K562 (cell line): ENCODE measurements around the gene CFAP58. TPM values are rescaled to one million over a fixed set of nuclear protein-coding genes. Genes with fewer than 3 reads are reported as not detected.

Source experiments
- ATAC-seq: fragments of 200-7000 bp; cut with Tn5 transposase; 3 replicates; pipeline ENCODE4 v1.9.1; 2020; ENCODE audit warnings: moderate library complexity
- BruUV-seq: library from RNA; stranded (reverse); fragments of 400-500 nt; replicated peaks from 2 replicates; lab custom pipeline; 2021; lab: Mats Ljungman, UMichigan
- CTCF ChIA-PET: fragments of 300-600 bp; formaldehyde crosslinking; extraction: SDS; loops from one replicate; lab custom pipeline; 2021; ENCODE audit warnings: low intra/inter-chr PET ratio; lab: Yijun Ruan, JAX
- POLR2A ChIA-PET: fragments of 300-600, 350-650 bp; sonication (Branson Sonifier 250); formaldehyde crosslinking; extraction: SDS; loops from one replicate; lab custom pipeline; 2021; ENCODE audit warnings: antibody characterized with exemption, inconsistent platforms; lab: Yijun Ruan, JAX
- DNase-seq, 4 experiments: peaks; one replicate each; pipeline versions ENCODE4 v3.0.0 to v3.0.0-alpha.2; 2011 to 2018; ENCODE audit warnings: low spot score in 3 of 4, mixed read lengths in 3 of 4; ENCODE audit errors: extremely low read depth in 1 of 4
- FAIRE-seq: peaks from 2 replicates; lab custom pipeline; 2011; peaks lifted over from hg19 to GRCh38; lab: Jason Lieb, UNC
- H2AFZ ChIP-seq: 2 replicates; pipeline ENCODE4 v1.6.0; 2011; ENCODE audit warnings: low read depth, low read length, control low read depth, inconsistent platforms
- H3K27ac ChIP-seq: fragments of 200-600 bp; 3 replicates; pipeline ENCODE4 v1.8.0; 2011; ENCODE audit warnings: low read depth, mild to moderate bottlenecking, control low read depth, inconsistent platforms, low read length, moderate library complexity, mixed read lengths; ENCODE audit errors: extremely low read depth
- H3K27me3 ChIP-seq, 2 experiments: fragments of 300-600 bp in 1 of 2; 2 replicates in 1 of 2; 3 replicates in 1 of 2; pipeline versions ENCODE4 v1.6.0 to v1.8.0; 2011; ENCODE audit warnings: inconsistent platforms in 2 of 2, low read length in 2 of 2, mild to moderate bottlenecking in 1 of 2, mixed read lengths in 1 of 2, moderate library complexity in 1 of 2; ENCODE audit not compliant: control insufficient read depth in 2 of 2, insufficient read depth in 2 of 2
- H3K36me3 ChIP-seq: fragments of 300-600 bp; 3 replicates; pipeline ENCODE4 v1.8.0; 2011; ENCODE audit warnings: mild to moderate bottlenecking, low read length, inconsistent platforms; ENCODE audit not compliant: control insufficient read depth, insufficient read depth
- H3K4me1 ChIP-seq, 2 experiments: fragments of 200-600 bp in 1 of 2; replicated peaks in 1 of 2; 2 replicates in 1 of 2; 3 replicates in 1 of 2; pipeline versions ENCODE4 v1.5.1 to v1.8.0; 2011; ENCODE audit warnings: inconsistent platforms in 2 of 2, low read length in 2 of 2, mild to moderate bottlenecking in 1 of 2, mixed read lengths in 1 of 2, moderate library complexity in 1 of 2; ENCODE audit not compliant: control insufficient read depth in 2 of 2, insufficient read depth in 2 of 2
- H3K4me2 ChIP-seq: 2 replicates; pipeline ENCODE4 v1.6.1; 2011; ENCODE audit warnings: low read length, control low read depth, inconsistent platforms, mixed read lengths; ENCODE audit not compliant: insufficient read depth
- H3K4me3 ChIP-seq: fragments of 200-600 bp; sonication (generic), shearing (Covaris generic); 2 replicates; pipeline ENCODE4 v1.5.1; 2016; ENCODE audit warnings: control low read depth, inconsistent platforms
- H3K79me2 ChIP-seq: fragments of 200-600 bp; 3 replicates; pipeline ENCODE4 v1.8.0; 2011; ENCODE audit warnings: low read length, inconsistent platforms; ENCODE audit not compliant: control insufficient read depth, insufficient read depth
- H3K9ac ChIP-seq, 2 experiments: 2 replicates each; pipeline versions ENCODE4 v1.6.0 to v1.6.1; 2011; ENCODE audit warnings: low read depth in 2 of 2, low read length in 2 of 2, control low read depth in 1 of 2, inconsistent platforms in 1 of 2, mild to moderate bottlenecking in 1 of 2, mixed read lengths in 1 of 2; ENCODE audit not compliant: insufficient read depth in 1 of 2
- H3K9me1 ChIP-seq: one replicate; pipeline ENCODE4 v1.6.0; 2011; ENCODE audit warnings: inconsistent platforms, mild to moderate bottlenecking, low read length, moderate library complexity; ENCODE audit not compliant: control insufficient read depth, insufficient read depth
- H3K9me3 ChIP-seq: replicated peaks from 2 replicates; pipeline ENCODE4 v1.5.1; 2011; ENCODE audit warnings: low read depth, low read length, inconsistent platforms; ENCODE audit not compliant: control insufficient read depth, insufficient read depth
- H4K20me1 ChIP-seq: replicated peaks from 2 replicates; pipeline ENCODE4 v1.6.1; 2011; ENCODE audit warnings: low read length, inconsistent platforms, mixed read lengths; ENCODE audit not compliant: control insufficient read depth, insufficient read depth
- BCLAF1 ChIP-seq, 2 experiments: fragments of 450-650 bp in 1 of 2; IDR thresholded peaks; 2 replicates each; pipeline ENCODE4 v1.6.1; 2011 to 2017; ENCODE audit warnings: low read depth in 2 of 2, antibody characterized with exemption in 1 of 2, borderline replicate concordance in 1 of 2, low read length in 1 of 2, mild to moderate bottlenecking in 1 of 2, mixed read lengths in 1 of 2; ENCODE audit not compliant: control insufficient read depth in 1 of 2
- CHAMP1 ChIP-seq: fragments of 450-650 bp; IDR thresholded peaks from 2 replicates; pipeline ENCODE4 v1.6.1; 2016; ENCODE audit warnings: mild to moderate bottlenecking
- COPS2 ChIP-seq: fragments of 450-650 bp; conservative IDR thresholded peaks from 2 replicates; pipeline ENCODE4 v1.6.1; 2016; ENCODE audit warnings: mild to moderate bottlenecking, moderate library complexity
- HLTF ChIP-seq: fragments of 450-650 bp; IDR thresholded peaks from 2 replicates; pipeline ENCODE4 v1.6.1; 2016
- L3MBTL2 ChIP-seq: fragments of 450-650 bp; IDR thresholded peaks from 2 replicates; pipeline ENCODE4 v1.6.1; 2016; ENCODE audit warnings: mild to moderate bottlenecking, moderate library complexity
- MAFG ChIP-seq: fragments of 450-650 bp; conservative IDR thresholded peaks from 2 replicates; pipeline ENCODE4 v1.6.1; 2016; ENCODE audit warnings: missing genetic modification characterization, missing compliant biosample characterization
- NFIC ChIP-seq: fragments of 450-650 bp; IDR thresholded peaks from 2 replicates; pipeline ENCODE4 v1.6.1; 2017; ENCODE audit warnings: mild to moderate bottlenecking, inconsistent platforms
- NUFIP1 ChIP-seq: fragments of 450-650 bp; IDR thresholded peaks from 2 replicates; pipeline ENCODE4 v1.6.1; 2018; ENCODE audit not compliant: partially characterized antibody
- POLR2AphosphoS5 ChIP-seq: IDR thresholded peaks from 2 replicates; pipeline ENCODE4 v1.6.1; 2011; ENCODE audit warnings: mild to moderate bottlenecking, low read depth, low read length, moderate library complexity; ENCODE audit not compliant: control insufficient read depth, insufficient read depth
- RBM17 ChIP-seq: fragments of 200-400 bp; formaldehyde crosslinking; IDR thresholded peaks from 2 replicates; pipeline ENCODE4 v1.6.1; 2017; ENCODE audit warnings: low read depth, mild to moderate bottlenecking, low read length, borderline replicate concordance
- STAT5A ChIP-seq: IDR thresholded peaks from 2 replicates; pipeline ENCODE4 v1.6.1; 2012; ENCODE audit warnings: low read length, inconsistent platforms, borderline replicate concordance
- TAF1 ChIP-seq: IDR thresholded peaks from 2 replicates; pipeline ENCODE4 v1.6.1; 2011; ENCODE audit warnings: mild to moderate bottlenecking, low read length, moderate library complexity; ENCODE audit not compliant: insufficient read depth, control insufficient read depth, severe bottlenecking; ENCODE audit errors: extremely low read depth
- TAF15 ChIP-seq: fragments of 200-400 bp; formaldehyde crosslinking; IDR thresholded peaks from 2 replicates; pipeline ENCODE4 v1.6.1; 2017; ENCODE audit warnings: mild to moderate bottlenecking, low read depth, low read length, moderate library complexity
- ZEB2 ChIP-seq: fragments of 450-650 bp; IDR thresholded peaks from 2 replicates; pipeline ENCODE4 v1.6.1; 2016
- ZFP1 ChIP-seq: fragments of 450-650 bp; formaldehyde crosslinking; IDR thresholded peaks from 2 replicates; pipeline ENCODE4 v1.4.0; 2020; ENCODE audit warnings: mild to moderate bottlenecking, mixed read lengths
- ZNF217 ChIP-seq: sonication (generic); formaldehyde crosslinking; IDR thresholded peaks from 2 replicates; pipeline ENCODE4 v1.8.0; 2022; ENCODE audit warnings: mild to moderate bottlenecking, missing genetic modification reagents
- ZNF253 ChIP-seq: fragments of 250-450 bp; sonication (Bioruptor Pico); conservative IDR thresholded peaks from 2 replicates; pipeline ENCODE4 v1.6.1; 2021; ENCODE audit warnings: mild to moderate bottlenecking
- ZNF445 ChIP-seq: fragments of 250-450 bp; sonication (Bioruptor Pico); IDR thresholded peaks from 2 replicates; pipeline ENCODE4 v1.4.0; 2020; ENCODE audit warnings: low read depth, mild to moderate bottlenecking, moderate library complexity
- WGBS: fragments of 100-300 bp; shearing (Covaris generic); methylation state at CpG from one replicate; pipeline ENCODE4 v1.1.6; 2016; ENCODE audit warnings: low coverage, mixed read lengths; ENCODE audit not compliant: insufficient coverage; ENCODE audit errors: missing lambda C conversion rate; 5-methylcytosine and 5-hydroxymethylcytosine counted together
- in situ Hi-C: fragments of 300-500 bp; cut with MboI; formaldehyde crosslinking; loops from 4 replicates; pipeline ENCODE4 v1.15.0; 2018; ENCODE audit warnings: inconsistent platforms, mixed read lengths
- intact Hi-C: fragments of 100-400 bp; cut with micrococcal nuclease; formaldehyde crosslinking; loops from 2 replicates; pipeline ENCODE4 v1.14.2; 2022
- polyA plus RNA-seq, 8 experiments: library from polyadenylated mRNA; depleted of rRNA in 4 of 8; stranded (reverse) in 5 of 8; unstranded in 3 of 8; fragments of >200 nt; fragmentation: Nextera tagmentation in 2 of 8; fragmentation: Illumina TruSeq in 1 of 8; extraction: Ambion mirVana in 2 of 8; extraction: Trizol in 1 of 8; gene quantifications; 2 replicates each; pipeline versions ENCODE4 v1.2.1 to v1.2.3, GENCODE V29; 2011 to 2014; ENCODE audit warnings: inconsistent platforms in 1 of 8, missing spikeins in 1 of 8
- total RNA-seq, 7 experiments: library from RNA; depleted of rRNA in 6 of 7; stranded (reverse); fragments of >200 nt in 6 of 7; fragmentation: Illumina TruSeq in 2 of 7; extraction: Trizol in 2 of 7; gene quantifications; 2 replicates each; pipeline versions ENCODE4 v1.2.1 to v1.2.3, GENCODE V29; 2011 to 2021; ENCODE audit warnings: low replicate concordance in 1 of 7

Gene CFAP58
- total and polyA plus RNA-seq, 9 of the 15 experiments (the other 6 are each of a cell fraction or from before 2014, with no cell fraction given): 0.08 to 2.0 (median 0.71) TPM

- TF ChIP-seq CHAMP1 (no peak), ZNF253 (CRISPR knock-in tag) (no peak), ZEB2 (no peak), RBM17 (no peak), TAF1 (no peak), STAT5A (no peak), ZNF445 (no peak), POLR2AphosphoS5 (no peak)
Observed at GRCh38 chr10:104501449-104501848, 147.8 kb downstream of the CFAP58 start (continued).

GRCh38 chr10:104501864-104502579, 148.4 kb downstream of the CFAP58 start:
- Histone ChIP-seq H4K20me1 (no peaks in the 10 kb centered on the region), H3K27ac (no peak overlapping the region), H3K4me2 (no peak overlapping the region), H3K79me2 (no peaks in the 10 kb centered on the region), H3K27me3 (no peaks in the 10 kb centered on the region), H3K4me3 (no peak overlapping the region), H2AFZ (no peak overlapping the region), H3K9ac (no peak overlapping the region), H3K9me3 (no peaks in the 10 kb centered on the region), H3K36me3 (no peaks in the 10 kb centered on the region), H3K4me1 (no peaks in the 10 kb centered on the region), H3K9me1 (no peaks in the 10 kb centered on the region)
- no TSS peak for BruUV-seq
- POLR2A ChIA-PET: no interaction called here
- CTCF ChIA-PET: no interaction called here
- intact Hi-C loops: no loop called here
- in situ Hi-C loops: no loop called here
- DNase-seq (no peak), FAIRE-seq (no peak), ATAC-seq (no peak)
- 0% methylated on average over 2 of the region's 7 CpGs for WGBS
- no peak for TF ChIP-seq MAFG (tag)
- TF ChIP-seq BCLAF1 (IDR thresholded peaks at IDR 0.05; ENCODE audit: borderline replicate concordance in 1 of 2, control insufficient read depth in 1 of 2, low read depth in 2 of 2, low read length in 1 of 2): no peak
- no peak for TF ChIP-seq COPS2
- no peak for TF ChIP-seq NFIC
- no peak for TF ChIP-seq ZFP1
- TF ChIP-seq L3MBTL2: no peak
- TF ChIP-seq ZNF217 (CRISPR knock-in tag): no peak
- no peak for TF ChIP-seq NUFIP1
- TF ChIP-seq TAF15: no peak
- TF ChIP-seq HLTF: no peak
